ENCODE measurements around the gene BTK.

DNA sequence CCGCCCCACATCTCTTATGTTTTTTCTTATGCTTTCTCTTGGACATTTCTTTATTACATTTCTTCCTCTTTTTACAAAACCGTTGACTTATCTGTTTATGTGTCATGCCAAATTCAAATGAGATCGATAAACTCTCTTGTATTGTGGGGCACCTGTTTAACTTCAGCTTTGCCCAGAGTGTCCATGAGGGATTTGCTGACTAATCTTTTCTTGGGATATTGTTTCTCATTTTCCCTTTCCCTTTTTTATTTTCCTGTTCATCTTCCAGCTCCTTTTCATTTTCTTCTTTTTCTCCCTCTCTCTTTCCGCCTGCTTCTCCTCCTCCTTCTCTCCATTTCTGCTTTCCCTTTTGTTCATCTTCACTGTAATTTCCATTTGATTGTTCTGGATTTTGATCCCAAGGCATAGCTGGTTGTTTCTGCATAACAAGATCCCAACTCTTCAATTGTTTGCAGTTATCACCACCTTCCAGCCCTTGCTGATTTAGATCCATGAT is 48.2 kb downstream of the BTK start:
- no peak for TF ChIP-seq EP300 (IDR thresholded peaks at IDR 0.05)
- TF ChIP-seq, protein P1, sequence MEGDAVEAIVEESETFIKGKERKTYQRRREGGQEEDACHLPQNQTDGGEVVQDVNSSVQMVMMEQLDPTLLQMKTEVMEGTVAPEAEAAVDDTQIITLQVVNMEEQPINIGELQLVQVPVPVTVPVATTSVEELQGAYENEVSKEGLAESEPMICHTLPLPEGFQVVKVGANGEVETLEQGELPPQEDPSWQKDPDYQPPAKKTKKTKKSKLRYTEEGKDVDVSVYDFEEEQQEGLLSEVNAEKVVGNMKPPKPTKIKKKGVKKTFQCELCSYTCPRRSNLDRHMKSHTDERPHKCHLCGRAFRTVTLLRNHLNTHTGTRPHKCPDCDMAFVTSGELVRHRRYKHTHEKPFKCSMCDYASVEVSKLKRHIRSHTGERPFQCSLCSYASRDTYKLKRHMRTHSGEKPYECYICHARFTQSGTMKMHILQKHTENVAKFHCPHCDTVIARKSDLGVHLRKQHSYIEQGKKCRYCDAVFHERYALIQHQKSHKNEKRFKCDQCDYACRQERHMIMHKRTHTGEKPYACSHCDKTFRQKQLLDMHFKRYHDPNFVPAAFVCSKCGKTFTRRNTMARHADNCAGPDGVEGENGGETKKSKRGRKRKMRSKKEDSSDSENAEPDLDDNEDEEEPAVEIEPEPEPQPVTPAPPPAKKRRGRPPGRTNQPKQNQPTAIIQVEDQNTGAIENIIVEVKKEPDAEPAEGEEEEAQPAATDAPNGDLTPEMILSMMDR (IDR thresholded peaks at IDR 0.05): no peak

Measured in tibial nerve (tissue), 4 donors.